GM21447 (cell line): Measurements from ENCODE around the gene NAA25.

ENCODE experiments used
- ATAC-seq: cut with Tn5 transposase; IDR thresholded peaks from one replicate; pipeline ENCODE4 v1.9.1; 2021; ENCODE audit not compliant: unreplicated experiment

The NAA25 gene

GRCh38 chr12:112108202-112109079 lies at the start of gene NAA25:
NAA25 (minus strand) TSS chr12:112108783; CDS start chr12:112108773, 10 bp downstream.
- ATAC-seq = peak; percentile 59

GRCh38 chr12:112153893-112154219 lies 45.3 kb upstream of the NAA25 start:
- no peak for ATAC-seq

- ATAC-seq = no peak
Measured at GRCh38 chr12:112153181-112153892, 44.8 kb upstream of the NAA25 start.

DNA sequence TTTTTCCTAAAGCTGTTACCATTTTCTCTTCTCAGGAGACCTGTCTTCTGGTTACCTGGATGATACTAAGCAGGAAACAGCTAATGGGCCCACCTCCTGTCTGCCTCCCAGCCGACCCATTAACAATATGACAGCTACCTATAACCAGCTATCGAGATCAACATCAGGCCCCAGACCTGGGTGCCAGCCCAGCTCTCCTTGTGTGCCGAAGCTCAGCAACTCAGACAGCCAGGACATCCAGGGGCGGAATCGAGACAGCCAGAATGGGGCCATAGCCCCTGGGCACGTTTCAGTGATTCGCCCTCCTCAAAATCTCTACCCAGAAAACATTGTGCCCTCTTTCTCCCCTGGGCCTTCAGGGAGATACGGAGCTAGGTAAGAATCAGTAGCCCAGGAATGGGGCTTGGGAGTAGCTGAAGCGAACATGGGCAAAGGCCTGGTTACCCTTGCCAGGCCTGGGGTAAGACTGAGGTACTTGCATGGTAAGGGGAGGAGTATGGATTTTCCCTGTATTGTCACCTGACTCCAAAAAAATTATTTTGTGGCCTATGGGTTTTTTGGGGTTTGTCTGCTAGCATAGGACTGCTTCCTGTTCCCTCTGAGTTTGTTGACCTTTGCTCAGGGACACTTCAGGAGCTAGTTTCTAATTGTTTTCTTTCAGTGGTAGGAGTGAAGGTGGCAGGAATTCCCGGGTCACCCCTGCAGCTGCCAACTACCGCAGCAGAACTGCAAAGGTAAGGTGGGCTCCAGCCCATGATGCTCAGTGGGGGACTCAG lies 43.4 kb upstream of the NAA25 start:
- no peak for ATAC-seq

DNA sequence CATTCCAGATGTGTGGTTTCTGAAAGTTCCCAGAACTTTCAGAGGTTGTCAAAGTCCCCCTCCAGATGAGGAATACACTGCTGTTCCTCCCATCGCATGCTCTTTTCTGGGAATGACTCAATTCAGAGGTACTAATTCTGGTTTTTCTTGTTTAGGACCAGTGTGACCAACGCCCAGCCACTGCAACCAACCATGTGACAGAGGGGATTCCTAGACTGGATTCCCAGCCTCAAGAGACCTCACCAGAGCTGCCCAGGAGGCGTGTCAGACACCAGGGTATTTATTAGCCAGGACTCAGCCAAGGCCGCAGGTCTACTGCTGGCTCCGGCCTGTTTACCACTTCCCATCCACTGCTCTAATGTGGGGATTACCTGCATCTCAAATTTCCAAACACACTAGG lies 41.0 kb upstream of the NAA25 start:
- ATAC-seq = no peak

GRCh38 chr12:112148031-112148513 lies 39.5 kb upstream of the NAA25 start:
- no peak for ATAC-seq

DNA sequence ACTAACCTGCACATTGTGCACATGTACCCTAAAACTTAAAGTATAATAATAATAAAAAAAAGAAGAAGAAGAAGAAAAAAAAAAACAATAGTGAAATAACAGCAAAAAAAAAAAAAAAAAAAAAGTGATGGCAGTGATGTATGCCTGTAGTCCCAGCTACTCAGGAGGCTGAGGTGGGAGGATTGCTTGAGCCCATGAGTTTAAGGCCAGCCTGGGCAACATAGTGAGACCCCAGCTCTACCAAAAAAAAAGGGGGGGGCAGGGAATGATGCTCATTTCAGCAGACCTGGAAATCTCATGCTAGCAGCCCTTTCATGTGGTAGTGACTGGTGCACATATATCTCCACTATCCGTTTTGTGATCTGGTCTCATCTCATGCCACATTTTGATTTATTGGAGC lies 37.5 kb upstream of the NAA25 start:
- no peak for ATAC-seq

DNA sequence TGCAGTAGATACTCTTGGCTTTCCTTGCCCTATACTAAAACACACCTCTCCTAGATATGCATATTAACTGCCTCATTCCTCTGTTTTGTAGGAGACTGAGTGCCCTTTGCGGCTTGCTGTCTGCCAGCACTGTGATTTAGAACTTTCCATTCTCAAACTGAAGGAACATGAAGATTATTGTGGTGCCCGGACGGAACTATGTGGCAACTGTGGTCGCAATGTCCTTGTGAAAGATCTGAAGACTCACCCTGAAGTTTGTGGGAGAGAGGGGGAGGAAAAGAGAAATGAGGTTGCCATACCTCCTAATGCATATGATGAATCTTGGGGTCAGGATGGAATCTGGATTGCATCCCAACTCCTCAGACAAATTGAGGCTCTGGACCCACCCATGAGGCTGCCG lies 32.1 kb upstream of the NAA25 start:
- no peak for ATAC-seq

- ATAC-seq = no peak
Measured at GRCh38 chr12:112134731-112135130, 26.1 kb upstream of the NAA25 start.

GRCh38 chr12:112133418-112133817 lies 24.8 kb upstream of the NAA25 start:
- no peak for ATAC-seq

- no peak for ATAC-seq
Measured at GRCh38 chr12:112131686-112132085, 23.1 kb upstream of the NAA25 start.

DNA sequence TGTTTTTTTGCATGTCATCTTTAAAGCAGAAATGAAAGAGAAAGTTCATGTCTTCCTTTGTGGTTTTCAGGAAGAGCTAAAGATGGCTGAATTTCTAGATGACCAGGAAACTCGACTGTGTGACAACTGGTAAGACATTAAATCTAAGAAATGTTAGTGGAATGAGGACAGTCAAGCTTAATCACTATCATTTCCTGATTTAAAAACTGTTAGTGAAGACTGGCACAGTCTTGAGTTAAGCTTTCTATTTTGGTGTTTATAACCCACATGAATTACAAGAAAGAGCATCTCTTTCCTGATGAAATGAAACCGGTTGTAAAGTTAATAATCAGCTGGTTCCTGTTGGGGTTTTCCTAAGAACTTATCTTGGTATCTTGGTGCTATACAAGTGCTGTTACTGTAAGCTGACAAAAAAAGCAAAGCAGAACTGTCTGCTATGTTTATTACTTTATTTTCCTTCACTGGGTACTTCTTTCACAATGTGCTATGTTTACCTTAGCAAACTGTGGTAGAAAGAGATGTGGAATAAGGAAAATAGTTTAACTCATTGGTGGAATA lies 21.9 kb upstream of the NAA25 start:
- peak; percentile 57 for ATAC-seq

DNA sequence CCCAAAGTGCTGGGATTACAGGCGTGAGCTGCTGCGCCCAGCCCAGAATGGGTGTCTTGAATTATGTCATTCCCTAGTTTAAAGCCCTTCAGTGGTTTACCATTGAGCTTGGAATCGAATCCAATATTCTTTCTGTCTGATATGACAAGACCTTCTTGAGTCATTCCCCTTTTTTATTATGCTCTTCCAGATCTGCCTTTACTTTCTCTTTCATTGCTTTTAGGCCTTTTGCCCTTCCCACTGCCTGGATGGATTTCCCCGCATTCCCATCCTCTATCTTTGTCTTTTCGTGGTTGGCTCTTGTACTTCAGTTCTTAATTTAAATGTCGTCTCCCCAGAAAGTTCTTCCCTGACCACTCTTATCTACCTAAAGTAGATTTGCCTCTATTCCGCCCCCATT lies 18.3 kb upstream of the NAA25 start:
- no peak for ATAC-seq

DNA sequence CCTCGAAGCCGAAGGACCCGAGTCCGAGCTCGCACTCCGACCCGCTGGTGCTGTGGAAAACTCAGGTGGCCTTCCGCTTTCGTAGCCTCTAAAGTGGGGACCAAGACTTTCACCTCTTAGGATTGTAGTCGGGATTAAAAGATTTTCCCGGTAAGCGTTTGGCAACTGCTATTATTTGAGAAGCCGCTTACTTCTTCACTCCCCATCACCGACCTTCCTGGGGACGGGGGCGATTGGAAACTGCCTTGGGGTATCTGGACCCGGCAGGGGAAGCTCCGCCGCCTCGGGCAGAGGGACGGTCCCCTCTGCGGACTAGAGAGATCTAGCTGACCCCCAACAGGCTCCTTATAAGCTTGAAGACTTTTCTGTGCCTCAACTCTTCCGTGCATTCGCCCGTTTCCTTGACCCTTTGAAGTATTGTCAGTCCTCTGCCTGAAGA lies 17.4 kb upstream of the NAA25 start:
- ATAC-seq = no peak

- ATAC-seq = peak; percentile 94
Measured at GRCh38 chr12:112125250-112125999, 16.8 kb upstream of the NAA25 start, which contains the start of gene TRAFD1. TRAFD1 (plus strand) TSS chr12:112125560; CDS start chr12:112130523, 4,963 bp downstream.

DNA sequence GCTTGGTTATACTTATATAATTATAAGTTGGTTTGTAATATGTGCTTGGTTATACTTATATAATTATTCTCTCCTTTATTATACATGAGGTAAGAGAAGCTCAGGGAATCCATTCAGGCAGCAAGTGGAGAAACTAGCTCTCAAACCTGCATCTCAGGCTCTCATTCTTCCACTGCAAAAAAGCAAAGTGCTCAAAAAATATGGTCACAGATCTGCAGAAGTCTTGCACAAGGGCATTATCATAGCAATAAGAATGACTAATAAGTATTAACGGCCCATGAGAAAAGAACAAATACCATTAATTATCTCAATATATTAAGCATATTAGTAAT lies 16.3 kb upstream of the NAA25 start:
- ATAC-seq = peak; percentile 2

GRCh38 chr12:112122823-112123690 lies 14.5 kb upstream of the NAA25 start:
- no peak for ATAC-seq

GRCh38 chr12:112121780-112122565 lies 13.4 kb upstream of the NAA25 start:
- no peak for ATAC-seq

DNA sequence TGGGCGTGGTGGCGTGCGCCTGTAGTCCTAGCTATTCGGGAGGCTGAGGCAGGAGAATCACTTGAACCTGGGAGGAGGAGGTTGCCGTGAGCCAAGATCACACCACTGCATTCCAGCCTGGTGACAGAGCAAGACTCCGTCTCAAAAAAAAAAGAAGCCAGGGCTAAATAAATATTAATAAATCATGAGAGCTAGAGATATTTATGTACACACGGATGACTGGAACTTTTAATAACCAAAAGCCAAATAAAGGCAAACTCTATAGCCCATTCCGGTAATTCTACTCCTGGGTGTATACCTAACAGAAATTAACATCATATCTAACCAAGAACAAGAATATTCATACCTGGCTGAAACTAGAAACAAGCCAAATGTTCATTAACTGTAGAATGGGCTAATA lies 9.1 kb upstream of the NAA25 start:
- ATAC-seq = no peak
